Renal cortex interstitium (tissue), 11 donors: ENCODE data around the gene MAD1L1. TPM values are rescaled to one million over a fixed set of nuclear protein-coding genes. Genes with fewer than 3 reads are reported as not detected.

ENCODE experiments used
- DNase-seq, 11 donors: peaks; one replicate each; pipeline ENCODE4 v3.0.0-alpha.2; 2013; ENCODE audit warnings: low read depth in 9 of 11, low spot score in 4 of 11; ENCODE audit errors: extremely low read depth in 1 of 11
- polyA plus RNA-seq, 3 donors: library from polyadenylated mRNA; unstranded; fragments of 120-200 nt; gene quantifications; one replicate each; pipeline ENCODE4 v1.2.1, GENCODE V29; 2013; ENCODE audit not compliant: insufficient read length in 3 of 3

The MAD1L1 gene
- polyA plus RNA-seq, 3 donors, result 22.6 to 28.2 (median 26.3) TPM

DNA sequence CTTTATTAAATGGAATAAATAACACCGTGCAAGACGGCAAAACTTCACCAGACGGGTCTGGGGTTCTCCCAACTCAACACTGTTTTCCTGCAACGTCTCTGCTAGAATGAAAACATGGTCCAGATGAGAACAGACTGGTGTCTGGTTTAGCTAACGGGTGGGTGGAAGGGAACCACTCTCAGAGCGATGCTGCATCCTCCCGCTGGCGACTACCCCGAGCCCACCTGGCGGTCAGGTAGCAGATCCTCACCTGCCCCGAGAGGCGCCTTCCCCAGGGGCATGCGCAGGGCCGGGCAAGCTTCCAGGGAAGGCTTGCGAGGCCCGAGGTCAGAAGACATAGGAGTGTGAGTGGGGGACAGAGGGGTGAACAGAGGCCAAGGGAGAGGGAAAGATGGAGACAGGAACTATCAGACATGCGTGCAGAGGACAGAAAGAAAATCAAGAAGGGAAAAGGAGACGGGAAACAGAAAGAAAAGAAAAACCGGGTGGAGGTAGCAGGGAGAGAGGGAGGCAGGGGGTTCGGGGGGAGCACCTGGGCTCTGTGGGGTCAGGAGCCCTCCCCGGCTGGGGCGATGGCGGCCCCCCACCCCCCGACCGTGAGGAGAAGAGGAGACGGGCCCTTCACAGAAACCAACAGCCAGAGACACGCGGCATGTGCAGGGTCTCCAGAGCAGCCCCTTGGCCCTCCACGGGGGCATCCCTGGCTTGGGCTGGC, 222.0 kb downstream of the MAD1L1 start:
- DNase-seq, result no peak

DNA sequence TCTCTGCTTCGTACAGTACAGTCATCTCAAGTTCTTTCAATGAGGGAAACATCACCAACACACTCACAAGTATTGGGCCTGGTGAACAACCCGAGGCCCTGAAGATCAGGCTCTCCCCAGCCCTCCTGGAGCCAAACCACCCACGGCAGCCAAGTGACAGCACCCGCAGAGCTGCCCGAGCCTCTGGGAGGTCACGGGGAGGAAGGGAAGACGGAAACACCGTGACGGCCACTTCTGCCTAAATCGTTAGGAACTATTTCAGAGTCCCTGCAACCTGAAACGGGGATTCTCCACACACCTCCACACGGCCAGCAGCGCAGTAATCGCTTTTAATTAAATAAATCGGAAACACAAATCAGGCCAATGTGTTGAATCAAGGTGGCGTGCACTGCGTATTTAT, 222.6 kb downstream of the MAD1L1 start:
- no peak for DNase-seq

DNA sequence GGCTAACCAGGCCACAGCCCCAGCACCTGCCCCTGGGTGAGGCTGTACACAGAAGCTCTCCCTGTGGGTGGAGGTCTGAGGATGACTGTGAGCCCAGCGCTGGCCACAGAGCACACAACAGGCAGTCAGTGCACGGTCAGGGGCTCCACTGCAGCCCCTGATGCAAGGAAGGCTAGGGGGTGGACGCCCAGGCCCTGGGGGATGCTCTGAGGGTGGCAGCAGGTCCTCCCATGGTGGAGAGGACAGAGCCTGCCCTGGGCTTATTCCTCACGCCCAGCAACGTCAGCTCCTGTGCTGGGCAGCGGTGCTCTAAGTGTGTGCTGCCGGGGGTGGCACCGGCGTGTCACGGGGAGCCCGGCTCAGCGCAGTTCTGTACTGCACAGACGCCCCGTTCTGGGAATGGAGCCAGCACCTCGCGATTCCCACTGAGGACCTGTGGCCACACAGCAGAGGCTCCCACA, 223.2 kb downstream of the MAD1L1 start:
- DNase-seq, result no peak

DNA sequence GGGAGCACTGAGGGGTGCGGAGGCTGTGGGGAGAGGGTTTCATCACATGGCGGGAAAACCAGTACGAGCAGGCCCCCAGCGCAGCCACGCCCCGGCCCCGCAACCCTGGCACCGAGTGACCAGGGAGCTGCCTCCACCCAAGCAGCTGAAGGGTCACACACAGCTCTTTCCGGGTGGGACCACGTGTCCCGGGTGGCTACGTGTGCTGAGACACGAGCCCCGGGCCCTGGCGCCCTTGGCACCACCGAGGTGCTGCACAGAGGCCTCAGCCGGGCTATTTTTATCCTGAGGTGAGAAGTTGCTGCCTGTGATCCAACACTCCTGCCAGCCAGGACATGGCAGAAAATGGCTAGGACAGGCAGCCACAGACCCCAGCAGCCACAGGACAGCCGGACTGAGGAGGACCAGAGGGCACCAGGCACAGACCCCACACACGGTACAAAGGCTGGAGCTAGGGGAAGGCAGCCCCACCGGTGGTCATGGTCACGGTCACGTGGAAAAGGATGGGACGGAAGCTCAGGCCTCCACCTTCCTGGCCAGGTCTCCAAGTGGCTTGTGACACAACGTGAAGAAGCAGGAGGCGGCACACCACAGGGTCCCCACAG, 223.7 kb downstream of the MAD1L1 start:
- DNase-seq, result no peak

DNA sequence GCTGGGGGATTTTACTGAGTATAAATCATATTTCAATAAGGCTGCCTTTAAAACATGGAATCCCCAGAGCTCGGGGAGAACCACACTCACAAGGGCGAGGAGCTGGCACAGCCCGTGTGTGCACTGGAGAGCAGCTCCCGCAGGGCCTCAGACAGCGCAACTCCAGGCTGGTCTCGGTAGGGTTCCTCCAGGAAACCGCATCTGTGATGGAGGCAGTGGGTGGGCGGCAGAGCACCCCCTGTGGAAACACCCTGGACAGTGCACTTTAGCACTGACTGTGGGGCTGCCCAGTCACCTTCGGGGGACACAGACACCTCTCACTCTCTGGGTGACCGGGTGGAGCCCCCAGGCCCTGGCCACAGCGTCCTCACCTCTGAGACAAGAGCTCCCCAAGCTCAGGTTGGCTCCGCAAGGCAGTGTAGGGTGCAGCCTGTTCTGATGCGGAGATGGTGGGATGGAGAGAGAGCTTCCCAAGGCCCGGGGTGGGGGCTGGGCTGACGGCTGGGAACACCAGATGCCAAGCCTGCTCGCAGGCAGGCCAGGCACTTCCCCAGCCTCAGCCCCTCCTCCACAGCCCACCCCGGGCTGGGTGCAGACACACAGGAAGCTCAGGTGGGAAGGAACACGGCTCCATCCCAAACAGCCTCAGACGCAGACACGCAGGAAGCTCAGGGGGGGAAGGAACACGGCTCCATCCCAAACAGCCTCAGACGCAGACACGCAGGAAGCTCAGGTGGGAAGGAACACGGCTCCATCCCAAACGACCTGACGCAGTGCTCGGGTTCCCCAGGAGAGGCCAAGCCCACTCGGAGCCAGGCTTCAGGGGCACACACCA, 224.4 kb downstream of the MAD1L1 start:
- no peak for DNase-seq

DNA sequence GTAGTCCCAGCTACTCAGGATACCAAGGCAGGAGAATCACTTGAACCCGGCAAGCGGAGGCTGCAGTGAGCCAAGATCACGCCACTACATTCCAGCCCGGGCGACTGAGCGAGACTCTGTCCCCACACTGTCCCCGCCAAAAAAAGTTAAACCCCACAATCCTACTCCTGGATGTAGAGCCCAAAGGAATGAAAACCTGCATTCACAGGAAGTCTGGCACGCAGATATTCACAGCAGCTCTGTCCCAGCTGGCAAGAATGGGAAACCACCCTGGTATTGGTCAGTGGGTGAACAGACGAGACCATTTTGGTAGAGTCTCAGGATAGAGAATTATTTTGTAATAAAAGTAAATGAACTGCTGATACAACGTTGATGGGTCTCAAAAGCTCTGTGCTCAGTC, 225.2 kb downstream of the MAD1L1 start:
- DNase-seq, result no peak

DNA sequence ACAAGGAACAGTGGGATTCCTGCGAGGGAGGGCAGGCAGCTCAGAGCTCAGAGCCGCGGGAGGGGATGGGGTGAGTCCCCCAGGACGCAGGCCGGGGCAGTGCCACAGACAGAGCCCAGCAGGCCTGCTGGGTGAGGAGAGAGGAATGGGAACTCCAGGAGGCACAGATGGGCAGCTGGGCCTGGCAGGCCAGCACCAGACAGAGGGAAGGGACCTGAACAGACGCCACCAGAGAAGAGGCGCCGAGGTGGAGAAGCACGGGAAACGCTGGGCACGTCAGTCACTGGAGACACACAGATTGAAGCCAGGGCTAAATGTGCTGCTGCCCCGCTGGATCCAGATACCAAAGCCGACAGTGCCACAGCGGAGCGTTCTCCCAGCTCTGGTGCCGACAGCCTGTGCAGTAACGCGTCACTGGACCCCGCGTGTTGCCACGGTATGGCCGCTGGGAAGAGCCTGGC, 225.8 kb downstream of the MAD1L1 start:
- DNase-seq, result no peak

DNA sequence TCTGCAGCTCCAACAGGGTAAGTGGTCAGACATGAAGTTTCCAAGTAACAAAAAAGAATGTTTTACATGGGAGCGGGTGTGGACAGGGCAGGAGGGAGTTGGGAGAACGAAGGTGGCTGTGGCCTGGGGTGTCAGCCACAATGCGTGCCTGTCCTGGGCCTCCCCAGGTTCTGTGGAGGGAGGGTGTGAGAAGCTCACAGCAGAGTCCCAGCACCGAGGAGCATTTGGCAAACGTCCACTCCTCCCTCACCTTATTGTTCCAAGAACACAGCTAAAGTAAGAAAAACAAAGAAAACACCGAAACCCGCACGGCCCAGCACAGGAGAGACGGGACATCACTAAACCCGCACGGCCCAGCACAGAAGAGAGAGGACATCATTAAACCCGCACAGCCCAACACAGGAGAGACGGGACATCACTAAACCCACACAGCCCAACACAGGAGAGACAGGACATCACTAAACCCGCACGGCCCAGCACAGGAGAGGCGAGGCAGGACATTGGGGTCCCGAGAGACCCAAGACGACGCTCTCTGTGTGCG, 226.4 kb downstream of the MAD1L1 start:
- no peak for DNase-seq

DNA sequence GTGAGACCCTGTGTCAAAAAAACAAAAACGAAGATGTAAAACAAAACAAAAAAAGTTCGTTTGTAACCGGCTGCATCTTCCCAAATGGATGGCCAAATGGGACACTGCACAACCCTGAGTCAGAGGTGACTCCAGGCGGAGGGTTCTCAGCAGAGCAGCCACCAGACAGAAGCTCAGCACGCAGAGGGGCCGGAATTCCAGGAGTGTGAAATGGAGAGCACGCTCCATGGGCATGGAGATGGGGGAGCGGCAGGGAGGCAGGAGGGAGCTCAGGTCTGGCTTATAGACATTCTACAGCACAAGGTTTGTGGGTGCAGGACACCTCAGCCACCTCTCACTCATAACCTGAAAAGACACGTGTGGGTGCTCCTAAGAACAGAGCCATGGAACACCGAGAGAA, 227.0 kb downstream of the MAD1L1 start:
- DNase-seq, result no peak

DNA sequence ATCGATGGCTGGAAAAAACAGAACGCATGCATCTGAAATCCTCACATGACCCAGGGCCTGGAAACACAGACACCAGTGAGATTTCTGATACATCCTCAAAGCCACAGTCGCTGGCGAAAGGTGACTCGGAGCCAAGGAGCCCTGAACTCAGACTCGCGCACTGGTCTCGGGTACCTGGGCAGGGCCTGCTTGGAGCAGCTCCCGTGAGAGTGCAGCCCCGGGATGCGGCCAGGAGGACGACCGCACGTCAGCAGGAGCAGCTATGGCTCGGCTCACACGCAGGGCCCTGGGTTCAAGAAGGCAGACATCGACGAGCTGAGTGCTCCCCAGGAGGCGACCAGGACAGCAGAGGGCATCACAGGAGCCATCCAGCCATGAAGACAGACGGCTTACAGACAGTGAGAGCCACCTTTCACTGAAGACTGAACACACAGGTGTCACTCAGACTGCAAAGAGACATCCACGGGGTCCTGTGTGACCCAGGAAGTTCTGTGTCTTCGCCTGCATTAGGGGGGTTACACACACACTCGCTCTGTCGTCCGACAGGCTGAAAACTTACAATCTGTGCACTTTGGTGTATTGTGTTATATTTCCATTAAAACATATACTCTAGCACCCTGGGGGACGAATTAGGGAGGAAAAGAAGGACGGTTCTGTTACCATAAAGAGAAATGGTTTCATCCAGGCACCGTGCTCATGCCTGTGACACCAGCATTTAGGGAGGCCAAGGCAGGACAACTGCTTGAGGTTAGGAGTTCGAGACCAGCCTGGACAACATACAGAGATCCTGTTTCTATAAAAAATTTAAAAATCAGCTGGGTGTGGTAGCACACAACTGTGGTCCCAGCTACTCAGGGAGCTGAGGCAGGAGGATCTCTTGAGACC, 227.7 kb downstream of the MAD1L1 start:
- no peak for DNase-seq

DNA sequence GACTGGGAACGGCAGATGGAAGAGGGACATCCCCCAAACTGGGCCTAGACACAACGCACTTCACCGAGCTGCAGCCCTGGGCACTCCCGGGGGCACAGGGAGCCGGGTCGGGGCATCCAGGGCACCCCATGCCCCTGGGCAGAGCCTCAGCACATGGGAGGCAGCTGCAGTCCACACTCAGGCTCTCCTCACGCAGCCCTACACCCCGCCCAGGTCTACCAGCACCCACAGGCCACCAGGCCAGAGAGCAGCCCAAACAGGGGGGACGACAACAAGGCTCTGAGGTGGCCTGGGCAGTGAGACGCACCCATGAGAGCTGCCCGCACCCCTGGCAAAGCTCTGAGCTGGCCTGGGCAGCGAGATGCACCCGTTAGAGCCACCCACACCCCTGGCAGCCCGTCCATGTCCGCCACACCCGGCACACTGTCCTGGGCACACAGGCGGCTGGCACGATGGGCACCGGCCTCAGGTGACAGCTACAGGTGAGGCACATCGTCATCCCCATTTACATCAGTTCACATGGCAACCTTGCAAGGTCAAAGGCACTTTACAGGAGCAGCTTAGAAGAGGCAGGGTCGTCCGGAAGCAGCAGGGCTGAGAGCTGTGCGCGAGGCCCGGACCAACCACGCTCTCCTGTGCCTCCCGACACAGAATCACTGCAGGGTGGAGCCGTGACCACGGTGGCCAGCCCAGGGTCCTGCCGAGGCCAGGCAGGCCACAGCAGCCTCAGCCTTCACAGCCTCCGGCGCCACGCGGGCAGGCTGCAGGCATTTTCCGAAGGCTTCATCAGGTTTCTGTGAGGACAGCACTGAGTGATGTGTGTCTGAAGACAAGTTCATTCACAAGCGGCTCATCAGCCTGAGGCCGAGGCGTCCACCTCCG, 228.6 kb downstream of the MAD1L1 start:
- no peak for DNase-seq

DNA sequence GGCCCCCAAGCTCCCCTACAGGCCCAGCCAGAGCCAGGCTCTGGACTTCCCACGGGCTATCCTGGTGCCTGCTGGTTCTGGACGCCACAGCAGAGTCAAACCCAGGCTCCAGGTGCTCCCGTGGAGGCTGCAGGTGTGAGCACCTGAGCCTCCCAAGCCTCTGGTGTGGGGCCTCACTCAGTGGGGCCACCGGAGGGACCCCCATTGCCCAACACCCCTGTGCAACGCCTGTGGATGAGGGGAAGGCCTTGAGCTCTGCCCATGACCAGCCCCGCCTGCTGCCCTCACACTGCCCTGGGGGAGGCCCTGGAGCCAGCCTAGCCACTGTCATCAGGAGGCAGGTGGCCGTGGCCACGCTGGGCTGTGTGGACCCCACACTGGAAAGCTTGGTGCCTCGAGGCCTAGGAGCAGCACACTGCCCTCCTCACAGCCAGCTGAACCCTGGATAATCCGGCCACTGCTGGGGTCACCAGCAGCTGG, 229.3 kb downstream of the MAD1L1 start:
- DNase-seq, result no peak

DNA sequence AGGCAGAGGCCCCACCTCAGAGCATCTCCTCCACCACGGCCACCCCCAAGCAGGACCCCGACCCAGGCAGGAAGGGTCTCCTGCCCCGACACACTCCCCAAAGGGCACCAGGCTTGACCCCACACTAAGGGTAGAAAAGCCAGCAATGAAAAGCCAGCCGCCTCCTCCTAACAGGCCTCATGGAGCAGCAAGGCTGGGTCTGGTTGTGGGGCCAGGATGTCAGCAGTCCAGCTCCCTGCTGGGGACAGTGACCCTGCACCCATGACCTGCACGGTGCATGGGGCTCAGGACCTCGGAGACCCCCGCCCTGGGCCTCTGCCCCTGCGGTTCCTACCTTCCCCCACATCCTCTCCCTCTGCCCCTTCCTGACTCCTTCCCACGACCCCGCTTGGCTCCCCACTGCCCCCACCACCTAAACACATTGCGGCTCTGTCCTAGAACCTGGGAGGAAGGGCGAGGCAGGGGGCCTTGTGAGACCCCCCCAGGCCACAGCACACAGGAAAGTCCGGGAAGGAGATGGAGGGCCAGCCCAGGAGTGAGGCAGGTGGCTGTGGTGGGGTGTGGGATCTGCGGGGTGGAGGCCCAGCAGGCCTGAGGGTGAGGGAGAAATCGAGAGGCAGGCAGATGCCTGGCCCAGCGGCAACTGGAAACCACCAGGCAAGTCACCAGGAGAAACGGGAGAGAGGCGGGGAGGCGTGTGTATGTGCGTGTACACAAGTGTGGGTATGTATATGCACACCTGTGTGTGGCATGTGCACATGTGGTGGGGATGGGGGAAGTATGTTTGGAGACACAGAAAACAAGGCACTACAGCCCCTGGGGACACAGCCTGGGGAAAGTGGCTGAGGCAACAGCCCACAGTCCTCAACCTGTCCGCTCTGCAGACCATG, 229.9 kb downstream of the MAD1L1 start:
- no peak for DNase-seq

DNA sequence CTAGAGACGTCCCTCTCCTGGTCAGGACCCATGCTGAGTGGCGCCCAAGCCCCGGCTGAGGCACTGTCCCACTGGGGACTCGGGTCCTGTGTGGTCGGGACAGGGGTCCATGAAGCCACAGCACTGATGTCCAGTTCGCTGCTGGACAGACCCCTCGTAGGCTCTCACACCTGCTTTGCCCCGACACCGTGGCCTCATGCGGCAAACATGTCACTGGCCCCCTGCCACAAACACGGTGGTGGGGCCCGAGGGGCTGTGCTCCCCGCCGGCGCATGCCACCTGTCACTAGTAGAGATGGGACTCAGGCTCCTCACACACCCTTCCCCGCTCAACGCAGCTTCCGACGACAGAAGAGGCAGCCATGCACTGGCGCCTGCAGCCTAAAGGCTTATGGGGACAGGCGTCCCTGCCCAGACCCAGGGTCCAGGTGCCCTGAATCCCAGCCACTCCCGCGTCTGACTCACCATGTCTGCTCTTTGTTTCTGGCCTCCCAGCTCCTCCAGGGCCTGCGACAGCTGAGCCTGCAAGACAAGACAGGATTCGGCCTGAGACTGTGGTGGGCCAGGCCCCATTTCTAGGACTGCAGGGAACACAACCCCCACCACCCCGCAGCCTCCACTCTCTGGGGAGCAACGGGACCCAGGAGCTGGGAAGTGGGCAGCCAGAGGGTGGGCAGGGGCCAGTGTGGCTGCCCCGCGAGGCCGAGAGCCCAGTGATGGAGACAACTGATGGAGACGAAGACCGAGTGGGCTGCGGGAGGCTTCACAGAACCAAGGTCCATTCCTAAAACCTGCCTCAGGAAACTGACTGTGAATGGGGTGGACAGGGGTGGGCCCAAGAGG, 230.9 kb downstream of the MAD1L1 start:
- DNase-seq, result no peak

DNA sequence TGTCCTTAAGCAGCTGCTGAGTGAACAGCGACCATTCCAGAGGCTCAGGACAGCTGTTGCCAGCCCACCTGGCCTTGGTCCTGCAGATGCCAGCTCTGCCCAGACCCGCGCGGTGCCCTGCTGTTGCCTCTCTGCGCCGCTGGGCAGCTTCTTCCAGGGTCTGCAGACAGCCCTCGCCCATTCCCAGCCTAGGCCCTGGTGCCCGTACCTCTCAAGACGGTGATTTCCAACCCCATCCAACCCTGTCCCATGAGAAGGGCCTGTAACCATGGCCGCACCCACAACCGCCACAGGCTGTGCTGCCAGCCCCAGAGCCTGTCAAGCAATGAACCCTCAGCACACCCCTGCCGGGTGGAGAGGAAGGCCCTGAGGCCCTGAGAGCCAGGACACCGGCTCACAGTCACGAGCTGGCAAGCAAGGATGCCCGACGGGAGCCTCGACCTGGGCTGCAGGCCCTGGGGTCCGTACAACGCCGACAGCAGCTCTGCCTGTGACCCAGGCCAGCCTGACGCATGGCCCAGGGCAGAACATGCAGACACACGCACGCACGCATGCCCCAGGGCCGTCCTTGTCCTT, 231.9 kb downstream of the MAD1L1 start:
- DNase-seq, result no peak
